Calu3 (cell line): ENCODE data around the gene BRD8. TPM values are rescaled to one million over a fixed set of nuclear protein-coding genes. Genes with fewer than 3 reads are reported as not detected.

Experiments used
- Bru-seq: library from RNA; stranded (reverse); fragments of 400-500 nt; gene quantifications from one replicate; lab custom pipeline; 2021; lab: Mats Ljungman, UMichigan
- BruChase-seq, 2 experiments: library from RNA; stranded (reverse); fragments of 400-500 nt; gene quantifications; one replicate each; lab custom pipeline; 2021; lab: Mats Ljungman, UMichigan
- BruUV-seq: library from RNA; stranded (reverse); fragments of 400-500 nt; replicated peaks from 2 replicates; lab custom pipeline; 2021; lab: Mats Ljungman, UMichigan
- CTCF ChIA-PET: fragments of 300-600 bp; sonication (Branson Sonifier 250); formaldehyde crosslinking; loops from one replicate; lab custom pipeline; 2022; ENCODE audit warnings: antibody characterized with exemption; lab: Charles Lee
- DNase-seq: peaks from one replicate; pipeline ENCODE4 v3.0.0; 2022
- H3K27ac Mint-ChIP-seq: one replicate; pipeline ENCODE4 v1.8.0; 2022; ENCODE audit warnings: mixed read lengths; ENCODE audit not compliant: unreplicated experiment
- H3K27me3 Mint-ChIP-seq: one replicate; pipeline ENCODE4 v1.8.0; 2022; ENCODE audit warnings: mixed read lengths; ENCODE audit not compliant: unreplicated experiment
- H3K36me3 Mint-ChIP-seq: one replicate; pipeline ENCODE4 v1.8.0; 2022; ENCODE audit warnings: mild to moderate bottlenecking, moderate library complexity, mixed read lengths; ENCODE audit not compliant: insufficient read depth, unreplicated experiment
- H3K4me1 Mint-ChIP-seq: one replicate; pipeline ENCODE4 v1.8.0; 2022; ENCODE audit warnings: mild to moderate bottlenecking, low read depth, mixed read lengths; ENCODE audit not compliant: unreplicated experiment
- H3K4me3 Mint-ChIP-seq: one replicate; pipeline ENCODE4 v1.8.0; 2022; ENCODE audit warnings: mild to moderate bottlenecking, low read depth, moderate library complexity, mixed read lengths; ENCODE audit not compliant: unreplicated experiment
- H3K9me3 Mint-ChIP-seq: one replicate; pipeline ENCODE4 v1.8.0; 2022; ENCODE audit warnings: low read depth, mixed read lengths; ENCODE audit not compliant: unreplicated experiment
- CTCF ChIP-seq: fragments of 200-600 bp; IDR thresholded peaks from one replicate; pipeline ENCODE4 v1.8.0; 2022; ENCODE audit warnings: antibody characterized with exemption; ENCODE audit not compliant: unreplicated experiment
- intact Hi-C: fragments of 100-400 bp; cut with micrococcal nuclease; formaldehyde crosslinking; loops from one replicate; pipeline ENCODE4 v1.10.0; 2022; ENCODE audit not compliant: unreplicated experiment
- long read RNA-seq: library from polyadenylated mRNA; stranded (forward); transcript quantifications from one replicate; pipeline ENCODE4 v2.0.0, GENCODE V29; 2022
- total RNA-seq: library from RNA; stranded (reverse); gene quantifications from 2 replicates; pipeline ENCODE4 v1.2.3, GENCODE V29; 2022

The BRD8 gene, protein sequence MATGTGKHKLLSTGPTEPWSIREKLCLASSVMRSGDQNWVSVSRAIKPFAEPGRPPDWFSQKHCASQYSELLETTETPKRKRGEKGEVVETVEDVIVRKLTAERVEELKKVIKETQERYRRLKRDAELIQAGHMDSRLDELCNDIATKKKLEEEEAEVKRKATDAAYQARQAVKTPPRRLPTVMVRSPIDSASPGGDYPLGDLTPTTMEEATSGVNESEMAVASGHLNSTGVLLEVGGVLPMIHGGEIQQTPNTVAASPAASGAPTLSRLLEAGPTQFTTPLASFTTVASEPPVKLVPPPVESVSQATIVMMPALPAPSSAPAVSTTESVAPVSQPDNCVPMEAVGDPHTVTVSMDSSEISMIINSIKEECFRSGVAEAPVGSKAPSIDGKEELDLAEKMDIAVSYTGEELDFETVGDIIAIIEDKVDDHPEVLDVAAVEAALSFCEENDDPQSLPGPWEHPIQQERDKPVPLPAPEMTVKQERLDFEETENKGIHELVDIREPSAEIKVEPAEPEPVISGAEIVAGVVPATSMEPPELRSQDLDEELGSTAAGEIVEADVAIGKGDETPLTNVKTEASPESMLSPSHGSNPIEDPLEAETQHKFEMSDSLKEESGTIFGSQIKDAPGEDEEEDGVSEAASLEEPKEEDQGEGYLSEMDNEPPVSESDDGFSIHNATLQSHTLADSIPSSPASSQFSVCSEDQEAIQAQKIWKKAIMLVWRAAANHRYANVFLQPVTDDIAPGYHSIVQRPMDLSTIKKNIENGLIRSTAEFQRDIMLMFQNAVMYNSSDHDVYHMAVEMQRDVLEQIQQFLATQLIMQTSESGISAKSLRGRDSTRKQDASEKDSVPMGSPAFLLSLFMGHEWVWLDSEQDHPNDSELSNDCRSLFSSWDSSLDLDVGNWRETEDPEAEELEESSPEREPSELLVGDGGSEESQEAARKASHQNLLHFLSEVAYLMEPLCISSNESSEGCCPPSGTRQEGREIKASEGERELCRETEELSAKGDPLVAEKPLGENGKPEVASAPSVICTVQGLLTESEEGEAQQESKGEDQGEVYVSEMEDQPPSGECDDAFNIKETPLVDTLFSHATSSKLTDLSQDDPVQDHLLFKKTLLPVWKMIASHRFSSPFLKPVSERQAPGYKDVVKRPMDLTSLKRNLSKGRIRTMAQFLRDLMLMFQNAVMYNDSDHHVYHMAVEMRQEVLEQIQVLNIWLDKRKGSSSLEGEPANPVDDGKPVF
- 120 and 124 TPM in 2 replicates for total RNA-seq
- percentile 78 among the genes with signal in this experiment for Bru-seq, nascent RNA
- percentile 83 among the genes with signal in this experiment for BruChase-seq, experiment 1, labeled RNA remaining after a 6-hour chase
- BruChase-seq, experiment 2, labeled RNA remaining after a 2-hour chase, result percentile 86 among the genes with signal in this experiment
- long read RNA-seq, transcript BRD8-203 (21 exons, 2,982 nt), result minor isoform, 6 of 633 reads
- long read RNA-seq, transcript BRD8-201 (22 exons, 3,198 nt), result major isoform, 19 of 633 reads
- long read RNA-seq, partial matches to known transcripts, result 11 of 633 reads
- long read RNA-seq, other reads (novel, unspliced or antisense), result 596 of 633 reads

GRCh38 chr5:138178516-138179276 is at the start of gene BRD8, which contains the start of gene KIF20A:
Gene BRD8 (minus strand): TSS chr5:138178630. CDS start chr5:138178614, 16 bp downstream.
Gene KIF20A (plus strand): TSS chr5:138179112. CDS start chr5:138179681, 569 bp downstream.
- CTCF ChIA-PET, result interaction anchor here (0.9 to 1.2 kb wide), 4 partner anchors 16 to 325 kb away, joined by 3 to 8 read pairs (median 3); no protein-coding TSS in a partner anchor
- peak; percentile 95 for DNase-seq
- Mint-ChIP-seq H3K4me1 (no peaks in the 10 kb centered on the region), H3K4me3 (no peak within 1 kb of the TSS), H3K27me3 (no peaks in the 10 kb centered on the region), H3K36me3 (peaks cover 21% of the 10 kb centered on the region), H3K27ac (no peak within 1 kb of the TSS), H3K9me3 (no peaks in the 10 kb centered on the region)
- intact Hi-C loops, result loop anchor here (1.0 kb wide), 1 partner anchor 35 kb away; the partner anchor contains the start of gene CDC23
- no TSS peak for BruUV-seq
- no peak for TF ChIP-seq CTCF

GRCh38 chr5:138226910-138227309 is 48.5 kb upstream of the BRD8 start:
- no peak overlapping the region for H3K4me3 Mint-ChIP-seq
- DNase-seq, result no peak
- H3K4me1 Mint-ChIP-seq, result peaks cover 18% of the 10 kb centered on the region
- no peak for TF ChIP-seq CTCF
- no peaks in the 10 kb centered on the region for H3K27me3 Mint-ChIP-seq
- CTCF ChIA-PET, result no interaction called here
- H3K27ac Mint-ChIP-seq, result no peak overlapping the region
- H3K36me3 Mint-ChIP-seq, result no peaks in the 10 kb centered on the region
- no TSS peak for BruUV-seq
- no peaks in the 10 kb centered on the region for H3K9me3 Mint-ChIP-seq
- intact Hi-C loops, result no loop called here

- no peak for TF ChIP-seq CTCF
- intact Hi-C loops, result loop anchor here (5.0 kb wide), 1 partner anchor 113 kb away; the partner anchor contains the start of gene FAM53C
- H3K4me1 Mint-ChIP-seq, result peaks cover 8% of the 10 kb centered on the region
- no peak overlapping the region for H3K4me3 Mint-ChIP-seq
- H3K36me3 Mint-ChIP-seq, result no peaks in the 10 kb centered on the region
- H3K9me3 Mint-ChIP-seq, result no peaks in the 10 kb centered on the region
- CTCF ChIA-PET, result no interaction called here
- DNase-seq, result no peak
- no TSS peak for BruUV-seq
- no peaks in the 10 kb centered on the region for H3K27me3 Mint-ChIP-seq
- H3K27ac Mint-ChIP-seq, result no peak overlapping the region
Measured at GRCh38 chr5:138224712-138225111, 46.3 kb upstream of the BRD8 start.
